NCI-H2171 treated with DMSO at 0.1 percent for 48 hours (cell line): Measurements from ENCODE around the gene ELMOD3.
"Not testable (repeated sequence)": the region's sequence is repeated elsewhere in the genome, so short reads cannot be mapped to it uniquely, and the experiment has no call there.

Experiments
- DNase-seq: peaks from one replicate; lab custom pipeline; 2025; lab: John Stamatoyannopoulos, UW

Gene ELMOD3

GRCh38 chr2:85354286-85355072 is at the start of gene ELMOD3, which contains the start of gene RETSAT:
Gene ELMOD3, plus strand, starts transcription at chr2:85354769. Its CDS starts 2,430 bp downstream, at chr2:85357199.
Gene RETSAT, minus strand, starts transcription at chr2:85354528. Its CDS starts 21 bp downstream, at chr2:85354507.
- DNase-seq = peak; percentile 99

- DNase-seq = no peak
These were observed 47.1 kb upstream of the ELMOD3 start for GRCh38 chr2:85307527-85307897.

GRCh38 chr2:85308201-85308600 is 46.4 kb upstream of the ELMOD3 start:
- DNase-seq = no peak

- peak; percentile 45 for DNase-seq
These were observed 45.5 kb upstream of the ELMOD3 start for GRCh38 chr2:85308896-85309555.

- no peak for DNase-seq
These were observed 44.8 kb upstream of the ELMOD3 start for GRCh38 chr2:85309699-85310321.

GRCh38 chr2:85310330-85310729 is 44.2 kb upstream of the ELMOD3 start:
- DNase-seq = no peak

GRCh38 chr2:85312404-85312803 is 42.2 kb upstream of the ELMOD3 start:
- DNase-seq = no peak

- DNase-seq = no peak
These were observed 39.7 kb upstream of the ELMOD3 start for GRCh38 chr2:85314884-85315242.

GRCh38 chr2:85315921-85316320 is 38.6 kb upstream of the ELMOD3 start:
- not testable (repeated sequence) for DNase-seq

GRCh38 chr2:85318222-85319074 is 36.1 kb upstream of the ELMOD3 start:
- DNase-seq = no peak

- DNase-seq = no peak
These were observed 34.8 kb upstream of the ELMOD3 start for GRCh38 chr2:85319796-85320195.

GRCh38 chr2:85323351-85323987 is 31.1 kb upstream of the ELMOD3 start:
- no peak for DNase-seq

- not testable (repeated sequence) for DNase-seq
These were observed 30.6 kb upstream of the ELMOD3 start for GRCh38 chr2:85323988-85324367.

GRCh38 chr2:85324639-85325465 is 29.7 kb upstream of the ELMOD3 start:
- DNase-seq = no peak

- no peak for DNase-seq
These were observed 29.1 kb upstream of the ELMOD3 start for GRCh38 chr2:85325466-85325811.

GRCh38 chr2:85326406-85327159 is 28.0 kb upstream of the ELMOD3 start:
- DNase-seq = no peak

- DNase-seq = no peak
These were observed 27.3 kb upstream of the ELMOD3 start for GRCh38 chr2:85327160-85327821.

GRCh38 chr2:85327822-85328617 is 26.5 kb upstream of the ELMOD3 start, which contains the start of gene TGOLN2:
Gene TGOLN2, minus strand, starts transcription at chr2:85327989. Its CDS starts 27 bp downstream, at chr2:85327962.
- DNase-seq = peak; percentile 93
